NT2/D1 (cell line): ENCODE results near the gene ZDHHC8.

Experiments
- YY1 ChIP-seq: IDR thresholded peaks from 2 replicates; pipeline ENCODE4 v1.6.1; 2011; ENCODE audit not compliant: insufficient read length, insufficient read depth
- ZNF274 ChIP-seq: IDR thresholded peaks from 2 replicates; pipeline ENCODE4 v1.6.1; 2011; ENCODE audit warnings: mild to moderate bottlenecking, low read depth, low read length

GRCh38 chr22:20150381-20151275, 19.0 kb downstream of the ZDHHC8 start, which contains the start of gene CCDC188:
- TF ChIP-seq YY1 (no peak), ZNF274 (no peak)
